Mucosa of descending colon (tissue), 3 donors: ENCODE results near the gene EIF4G3. TPM values are rescaled to one million over a fixed set of nuclear protein-coding genes. Genes with fewer than 3 reads are reported as not detected.

Experiments used
- ATAC-seq: fragments of 200-7000 bp; cut with Tn5 transposase; one replicate; pipeline ENCODE4 v1.9.1; 2020; ENCODE audit warnings: mild to moderate bottlenecking, moderate library complexity
- DNase-seq, 3 donors: peaks; one replicate each; pipeline ENCODE4 v3.0.0-alpha.2; 2020
- H3K36me3 ChIP-seq: fragments of 200-600 bp; one replicate; pipeline ENCODE4 v1.8.0; 2021; ENCODE audit warnings: low read depth, mild to moderate bottlenecking
- H3K4me1 ChIP-seq: fragments of 200-600 bp; one replicate; pipeline ENCODE4 v1.8.0; 2021; ENCODE audit warnings: low read depth, mild to moderate bottlenecking
- H3K4me3 ChIP-seq: fragments of 200-600 bp; one replicate; pipeline ENCODE4 v1.8.0; 2021; ENCODE audit warnings: mild to moderate bottlenecking
- H3K9me3 ChIP-seq: fragments of 200-600 bp; one replicate; pipeline ENCODE4 v1.8.0; 2021; ENCODE audit warnings: mild to moderate bottlenecking
- intact Hi-C, 2 donors: fragments of 100-400 bp; cut with DNase I in 1 of 2; cut with micrococcal nuclease in 1 of 2; formaldehyde crosslinking; loops; one replicate each; pipeline versions ENCODE4 v1.11.0 to v1.11.1; 2022; cut with DNase I, micrococcal nuclease
- total RNA-seq, 3 donors: library from RNA; stranded (reverse); fragmentation: NEBNext Ultra II Directional in 2 of 3; extraction: Animal tissue kit (Norgen Biotek cat#: 25700) in 2 of 3; gene quantifications; one replicate each; pipeline versions ENCODE4 v1.2.1 to v1.2.4, GENCODE V29; 2021 to 2023
- TF ChIP-seq, protein P1 (sequence below): fragments of 200-600 bp; IDR thresholded peaks from one replicate; pipeline ENCODE4 v1.8.0; 2022; ENCODE audit warnings: antibody characterized with exemption, mild to moderate bottlenecking
- donor health status: DM: no; HTN: no; CAD: no; lungs with moderate emphysema.
- donor health status: DM: no; HTN: no; CAD: no.
- donor health status: DM: no; HTN: yes; CAD: no.

Gene EIF4G3
- total RNA-seq, 3 donors from 2014 or later = 59.5 to 106 (median 90.8) TPM

DNA sequence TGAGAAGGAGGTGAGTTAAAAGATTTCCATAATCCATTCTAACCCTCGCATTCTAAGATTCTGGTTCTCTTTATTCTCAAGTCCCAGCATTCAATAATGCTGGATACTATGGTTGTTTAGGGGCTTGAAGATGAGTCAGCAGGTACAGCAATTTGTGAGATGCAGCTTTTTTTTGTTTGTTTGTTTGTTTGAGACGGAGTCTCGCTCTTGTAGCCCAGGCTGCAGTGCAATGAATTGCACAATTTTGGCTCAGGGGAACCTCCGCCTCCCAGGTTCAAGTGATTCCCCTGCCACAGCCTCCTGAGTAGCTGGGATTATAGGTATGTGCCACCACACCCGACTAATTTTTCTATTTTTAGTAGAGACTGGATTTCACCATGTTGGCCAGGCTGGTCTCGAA, 23.3 kb downstream of the EIF4G3 start:
- intact Hi-C loops = no loop called here

DNA sequence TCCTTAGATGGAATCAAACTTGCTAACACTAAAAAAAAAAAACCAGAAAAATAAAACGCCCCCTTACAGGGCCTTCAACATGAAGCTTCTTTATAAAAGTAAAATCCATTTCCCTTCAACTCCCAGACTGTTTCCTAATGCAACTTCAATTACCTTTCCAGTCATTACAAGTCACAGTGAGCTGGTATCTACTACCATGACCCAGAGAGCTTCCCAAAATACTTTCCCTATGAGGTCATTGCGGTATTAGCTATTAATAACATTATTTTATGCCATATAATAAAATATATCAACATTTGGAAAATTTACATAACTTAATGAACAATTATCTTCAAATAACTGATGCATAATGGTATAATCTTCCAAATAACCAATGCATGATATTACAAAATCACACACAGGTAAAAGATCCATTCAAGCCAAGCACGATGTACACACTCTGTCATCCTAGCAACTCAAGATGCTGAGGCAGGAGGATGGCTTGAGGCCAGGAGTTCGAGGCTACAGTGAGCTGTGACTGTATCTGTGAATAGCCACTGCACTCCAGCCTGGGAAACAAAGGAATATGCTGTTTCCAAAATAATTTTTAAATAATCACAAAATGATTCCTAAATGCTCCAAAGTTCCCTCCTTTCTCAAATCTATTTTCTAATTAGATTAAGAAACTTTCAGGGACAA, 24.1 kb downstream of the EIF4G3 start:
- no peak for ATAC-seq
- Histone ChIP-seq H3K4me3 (no peak overlapping the region), H3K9me3 (no peaks in the 10 kb centered on the region), H3K36me3 (no peaks in the 10 kb centered on the region), H3K4me1 (peaks cover 16% of the 10 kb centered on the region)
- no peak for DNase-seq
- intact Hi-C loops = no loop called here
- TF ChIP-seq, protein P1, sequence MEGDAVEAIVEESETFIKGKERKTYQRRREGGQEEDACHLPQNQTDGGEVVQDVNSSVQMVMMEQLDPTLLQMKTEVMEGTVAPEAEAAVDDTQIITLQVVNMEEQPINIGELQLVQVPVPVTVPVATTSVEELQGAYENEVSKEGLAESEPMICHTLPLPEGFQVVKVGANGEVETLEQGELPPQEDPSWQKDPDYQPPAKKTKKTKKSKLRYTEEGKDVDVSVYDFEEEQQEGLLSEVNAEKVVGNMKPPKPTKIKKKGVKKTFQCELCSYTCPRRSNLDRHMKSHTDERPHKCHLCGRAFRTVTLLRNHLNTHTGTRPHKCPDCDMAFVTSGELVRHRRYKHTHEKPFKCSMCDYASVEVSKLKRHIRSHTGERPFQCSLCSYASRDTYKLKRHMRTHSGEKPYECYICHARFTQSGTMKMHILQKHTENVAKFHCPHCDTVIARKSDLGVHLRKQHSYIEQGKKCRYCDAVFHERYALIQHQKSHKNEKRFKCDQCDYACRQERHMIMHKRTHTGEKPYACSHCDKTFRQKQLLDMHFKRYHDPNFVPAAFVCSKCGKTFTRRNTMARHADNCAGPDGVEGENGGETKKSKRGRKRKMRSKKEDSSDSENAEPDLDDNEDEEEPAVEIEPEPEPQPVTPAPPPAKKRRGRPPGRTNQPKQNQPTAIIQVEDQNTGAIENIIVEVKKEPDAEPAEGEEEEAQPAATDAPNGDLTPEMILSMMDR = no peak

More for the DNA sequence above, 23.3 kb downstream of the EIF4G3 start:
- Histone ChIP-seq H3K9me3 (no peaks in the 10 kb centered on the region), H3K4me1 (peaks cover 16% of the 10 kb centered on the region), H3K36me3 (no peaks in the 10 kb centered on the region), H3K4me3 (no peak overlapping the region)
- ATAC-seq (no peak), DNase-seq (no peak)
- TF ChIP-seq, protein P1 = no peak

DNA sequence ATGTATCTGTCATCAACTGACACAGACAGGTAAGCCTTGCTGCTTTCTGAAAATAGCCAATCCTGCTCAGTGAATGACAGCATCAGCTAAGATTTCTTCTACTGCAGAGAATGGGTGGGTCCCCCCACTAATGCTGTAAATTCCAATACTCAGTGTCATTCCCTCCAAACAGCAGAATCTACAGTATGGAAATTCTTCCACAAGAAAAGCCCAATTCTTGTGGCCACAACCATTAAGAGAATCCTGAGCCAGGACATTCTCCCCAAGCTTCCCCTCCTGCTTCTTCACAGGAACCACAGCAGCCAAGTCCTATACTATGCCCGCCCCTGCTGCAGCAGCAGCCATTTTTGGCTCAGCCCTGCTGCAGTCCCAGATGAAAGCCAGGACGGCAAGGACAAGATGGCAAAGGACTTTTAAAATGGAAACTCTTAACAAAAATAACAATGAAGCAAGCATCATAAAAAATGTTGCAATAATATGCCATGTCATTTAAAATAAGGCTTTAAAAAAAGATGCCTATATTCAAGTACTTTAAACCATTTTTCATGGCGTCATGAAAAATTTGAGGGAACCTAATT, 26.8 kb downstream of the EIF4G3 start:
- intact Hi-C loops = no loop called here
- TF ChIP-seq, protein P1 = no peak
- Histone ChIP-seq H3K36me3 (no peaks in the 10 kb centered on the region), H3K4me1 (peaks cover 16% of the 10 kb centered on the region), H3K9me3 (no peaks in the 10 kb centered on the region), H3K4me3 (no peak overlapping the region)
- DNase-seq (no peak), ATAC-seq (peak; percentile 68)

DNA sequence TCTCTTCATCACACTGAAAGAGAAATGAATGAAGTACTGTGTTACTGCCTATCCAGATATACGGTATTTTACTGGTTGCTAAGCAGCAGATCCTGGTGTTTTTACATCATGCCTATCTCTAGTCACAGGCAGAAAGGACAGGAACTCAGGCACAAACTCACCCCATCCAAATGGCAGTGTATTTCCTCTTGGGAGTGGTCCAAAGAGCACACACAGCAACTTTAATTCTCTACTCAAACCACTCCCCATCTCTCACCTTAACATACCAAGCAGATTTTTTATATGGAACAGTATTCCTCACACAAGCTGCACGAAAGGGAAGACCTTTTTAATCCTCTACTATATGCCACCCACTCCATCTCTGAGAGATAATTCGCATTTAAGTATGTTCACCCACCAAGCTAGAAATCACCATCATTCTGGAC, 27.3 kb downstream of the EIF4G3 start:
- Histone ChIP-seq H3K36me3 (no peaks in the 10 kb centered on the region), H3K4me3 (no peak overlapping the region), H3K9me3 (no peaks in the 10 kb centered on the region), H3K4me1 (peaks cover 16% of the 10 kb centered on the region)
- TF ChIP-seq, protein P1 = no peak
- DNase-seq = peak in 1 of 3 donors; percentile 57
- intact Hi-C loops = no loop called here
- peak; percentile 97 for ATAC-seq

DNA sequence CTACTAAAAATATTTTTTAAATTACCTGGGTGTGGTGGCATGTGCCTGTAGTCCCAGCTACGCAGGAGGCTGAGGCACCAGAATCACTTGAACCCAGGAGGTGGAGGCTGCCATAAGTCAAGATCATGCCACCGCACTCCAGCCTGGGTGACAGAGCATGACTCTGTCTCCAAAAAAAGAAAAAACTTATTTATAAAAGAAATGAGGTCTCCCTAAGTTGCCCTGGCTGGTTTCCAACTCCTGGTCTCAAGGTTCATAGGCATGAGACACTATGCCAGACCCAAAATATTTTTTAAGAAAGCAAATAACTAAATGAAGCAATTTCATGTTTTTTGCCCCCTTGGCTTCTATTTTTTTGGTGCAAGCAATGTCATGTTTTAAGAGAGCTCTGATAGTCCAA, 32.9 kb downstream of the EIF4G3 start:
- TF ChIP-seq, protein P1 = no peak
- Histone ChIP-seq H3K36me3 (no peaks in the 10 kb centered on the region), H3K4me3 (no peak overlapping the region), H3K4me1 (no peaks in the 10 kb centered on the region), H3K9me3 (no peaks in the 10 kb centered on the region)
- intact Hi-C loops = no loop called here
- DNase-seq (no peak), ATAC-seq (no peak)
